ENCODE results near the gene ZNF428.

DNA sequence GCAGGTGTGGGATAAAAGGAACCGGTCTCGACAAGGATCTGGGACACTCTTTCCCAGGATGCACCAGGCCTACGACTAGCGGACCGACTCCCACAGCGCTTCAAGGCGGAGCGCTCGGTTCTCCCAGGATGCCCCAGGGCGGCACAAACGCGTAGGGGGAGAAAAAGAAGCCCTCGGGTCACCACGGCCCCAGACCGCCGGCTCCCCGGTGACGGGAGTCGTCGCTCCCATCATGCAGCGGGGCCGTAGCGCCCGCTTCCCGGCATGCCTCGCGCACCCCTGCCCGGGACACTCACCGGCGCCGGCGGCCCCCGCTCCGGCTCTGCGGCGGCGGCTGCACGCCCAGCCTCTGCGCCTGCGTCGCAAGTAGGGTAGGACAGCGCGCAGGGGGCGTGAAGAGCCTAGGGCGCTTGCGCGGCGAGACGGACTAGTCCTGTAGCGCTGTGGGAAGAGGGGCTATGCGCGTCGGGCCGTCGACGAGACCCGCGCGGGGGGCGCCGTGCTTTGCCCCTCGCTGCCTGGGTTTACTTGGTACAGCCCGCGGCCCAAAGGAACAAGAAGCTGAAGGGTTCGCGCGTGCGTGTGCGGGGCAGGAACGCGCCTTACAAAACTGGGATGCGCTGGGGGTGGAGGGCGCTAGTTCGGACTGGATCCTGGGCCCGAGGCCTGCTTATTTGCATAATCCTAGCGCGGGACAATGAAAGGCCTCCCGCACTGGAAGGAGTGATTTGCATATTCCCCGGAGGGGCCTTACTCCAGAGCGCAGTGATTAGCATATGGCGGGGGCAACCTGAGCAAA, at the start of gene ZNF428:
- TF ChIP-seq POLR2A (IDR thresholded peaks at IDR 0.05; ENCODE audit: low read depth, low read length) = peak; percentile 82
- 0 out of 2 replicates have a peak, but pooled peaks have one; percentile 10 for TF ChIP-seq SPI1 (IDR thresholded peaks at IDR 0.05; ENCODE audit: low read depth, low read length)
- TF ChIP-seq TAF1 (IDR thresholded peaks at IDR 0.05; ENCODE audit: low read depth, low read length) = peak; percentile 4; the same call in 1 of the 2 replicates

All from GM12891 (cell line).